Fibroblast of lung (primary cell): ENCODE measurements around the gene CCDC88C.

ENCODE experiments used
- CTCF ChIP-seq, 2 donors: IDR thresholded peaks in 1 of 2; conservative IDR thresholded peaks in 1 of 2; 1 replicate in 1 of 2; 2 replicates in 1 of 2; pipeline ENCODE4 v1.5.1; 2011 to 2012; ENCODE audit warnings: low read length in 2 of 2, control low read depth in 1 of 2, inconsistent platforms in 1 of 2, low read depth in 1 of 2, mild to moderate bottlenecking in 1 of 2
- EZH2 ChIP-seq: IDR thresholded peaks from 2 replicates; pipeline ENCODE4 v1.5.1; 2012; ENCODE audit warnings: low read length, control low read depth, mild to moderate bottlenecking; ENCODE audit errors: missing control alignments

GRCh38 chr14:91365552-91365951 lies 52.1 kb downstream of the CCDC88C start:
- TF ChIP-seq CTCF (conservative IDR thresholded peaks at IDR 0.05 in 1 of 2, IDR thresholded peaks at IDR 0.05 in 1 of 2; ENCODE audit: low read depth in 1 of 2, low read length in 2 of 2) (no peak), EZH2 (no peak)
